ENCODE results near the gene MED27. TPM values are rescaled to one million over a fixed set of nuclear protein-coding genes. Genes with fewer than 3 reads are reported as not detected.

Gene MED27
- total RNA-seq, 2 experiments from 2014 or later: 31.3 to 32.9 TPM

DNA sequence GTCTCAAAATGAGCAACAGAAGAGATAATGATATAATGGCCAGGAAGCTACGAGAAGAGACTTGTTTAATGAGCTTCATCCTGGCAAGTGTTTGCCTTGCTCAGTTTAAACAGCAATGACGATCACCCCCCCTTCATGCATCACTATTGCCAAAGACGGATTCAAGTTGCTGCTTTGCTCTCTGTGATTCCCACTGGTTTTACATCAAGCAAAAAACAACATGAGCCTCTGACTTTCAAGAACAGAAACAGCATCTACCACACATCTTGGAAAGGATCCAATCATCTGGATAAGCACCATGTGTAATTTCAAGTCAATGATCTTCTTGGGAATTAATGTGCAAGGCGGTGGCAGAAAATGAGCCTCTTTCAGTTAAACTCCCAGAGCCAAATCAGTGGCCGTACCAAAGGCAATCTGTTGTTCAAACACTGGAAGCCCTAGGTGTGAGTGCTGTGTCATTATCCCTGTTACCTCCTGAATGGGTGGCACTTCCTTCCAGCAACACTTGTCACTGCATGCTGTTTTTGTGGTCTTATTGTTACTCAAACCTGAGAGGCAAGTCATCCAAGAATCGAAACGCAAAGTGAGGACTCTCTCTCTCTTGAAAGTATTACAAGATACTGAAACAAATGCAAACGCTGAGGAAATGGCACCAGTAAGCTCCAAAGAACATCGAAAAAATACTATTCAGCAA, 72.8 kb downstream of the MED27 start:
- H3K36me3 Mint-ChIP-seq: peaks cover 33% of the 10 kb centered on the region
- peaks cover 52% of the 10 kb centered on the region for H3K4me1 Mint-ChIP-seq
- peaks cover under 1% of the 10 kb centered on the region for H3K9me3 Mint-ChIP-seq
- peak overlapping the region; percentile 42 for H3K27ac Mint-ChIP-seq
- no peak overlapping the region for H3K4me3 Mint-ChIP-seq
- DNase-seq: peak; percentile 34
- H3K27me3 Mint-ChIP-seq: no peaks in the 10 kb centered on the region

- H3K4me1 Mint-ChIP-seq: peaks cover 54% of the 10 kb centered on the region
- H3K36me3 Mint-ChIP-seq: peaks cover 38% of the 10 kb centered on the region
- H3K4me3 Mint-ChIP-seq: no peak overlapping the region
These were observed 73.8 kb downstream of the MED27 start for GRCh38 chr9:132005899-132006298.

DNA sequence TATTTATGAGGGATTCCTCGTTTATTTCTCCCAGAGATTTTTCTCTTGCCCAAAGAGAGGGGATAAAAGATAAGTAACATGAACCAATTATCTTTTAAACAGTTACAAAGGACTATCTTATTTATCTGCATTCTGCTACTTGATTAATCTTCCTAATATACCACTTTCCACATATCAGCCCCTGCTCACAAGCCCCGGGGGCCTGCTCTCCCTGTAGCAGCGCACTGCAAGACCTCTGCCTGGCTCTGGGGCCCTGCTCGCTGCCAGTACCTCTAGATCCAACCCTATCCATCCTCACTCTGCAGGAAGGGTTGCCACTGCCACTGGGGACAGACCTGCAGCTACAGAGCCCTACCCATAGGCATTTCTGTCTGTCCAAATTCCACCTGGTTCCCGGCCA, 75.3 kb downstream of the MED27 start:
- Mint-ChIP-seq H3K27ac (no peak overlapping the region), H3K4me3 (no peak overlapping the region), H3K9me3 (peaks cover 8% of the 10 kb centered on the region), H3K36me3 (peaks cover 37% of the 10 kb centered on the region), H3K4me1 (peaks cover 65% of the 10 kb centered on the region), H3K27me3 (no peaks in the 10 kb centered on the region)
- no peak for DNase-seq

More at GRCh38 chr9:132005899-132006298, 73.8 kb downstream of the MED27 start:
- DNase-seq: no peak
- H3K27me3 Mint-ChIP-seq: no peaks in the 10 kb centered on the region
- no peak overlapping the region for H3K27ac Mint-ChIP-seq
- peaks cover 5% of the 10 kb centered on the region for H3K9me3 Mint-ChIP-seq

DNA sequence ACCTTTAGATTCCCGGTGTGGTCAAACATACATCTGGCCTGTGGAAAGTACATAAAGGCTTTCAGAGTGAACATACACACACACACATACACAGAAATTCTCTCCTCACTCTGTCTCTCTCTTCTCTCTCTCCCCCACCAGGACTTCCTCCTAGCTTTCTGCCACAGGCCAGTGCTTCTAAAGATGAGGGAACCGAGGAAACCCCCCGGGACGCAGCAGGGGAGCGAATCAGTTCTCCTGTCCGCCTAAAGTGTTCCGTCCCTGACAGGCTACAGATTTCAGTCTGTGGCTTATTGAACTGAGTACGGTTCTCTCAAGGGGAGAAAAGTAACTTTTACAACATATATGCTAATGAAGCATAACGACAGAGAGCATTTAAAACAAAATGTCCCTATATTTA, 75.8 kb downstream of the MED27 start:
- Mint-ChIP-seq H3K4me1 (peaks cover 69% of the 10 kb centered on the region), H3K27me3 (no peaks in the 10 kb centered on the region), H3K36me3 (peaks cover 37% of the 10 kb centered on the region), H3K27ac (peak overlapping the region; percentile 31), H3K9me3 (peaks cover 8% of the 10 kb centered on the region), H3K4me3 (no peak overlapping the region)
- DNase-seq: no peak

GRCh38 chr9:132003319-132003704, 76.4 kb downstream of the MED27 start:
- peaks cover 70% of the 10 kb centered on the region for H3K4me1 Mint-ChIP-seq
- H3K27ac Mint-ChIP-seq: peak overlapping the region; percentile 12
- peaks cover 37% of the 10 kb centered on the region for H3K36me3 Mint-ChIP-seq
- no peak for DNase-seq
- H3K27me3 Mint-ChIP-seq: no peaks in the 10 kb centered on the region
- peaks cover 8% of the 10 kb centered on the region for H3K9me3 Mint-ChIP-seq
- H3K4me3 Mint-ChIP-seq: no peak overlapping the region

- peaks cover 72% of the 10 kb centered on the region for H3K4me1 Mint-ChIP-seq
- H3K9me3 Mint-ChIP-seq: peaks cover 8% of the 10 kb centered on the region
- no peak for DNase-seq
- H3K4me3 Mint-ChIP-seq: peak overlapping the region; percentile 9
- H3K36me3 Mint-ChIP-seq: peaks cover 40% of the 10 kb centered on the region
- H3K27me3 Mint-ChIP-seq: no peaks in the 10 kb centered on the region
- H3K27ac Mint-ChIP-seq: peak overlapping the region; percentile 79
These were observed 76.9 kb downstream of the MED27 start for GRCh38 chr9:132002643-132003318.

GRCh38 chr9:132001567-132001966, 78.1 kb downstream of the MED27 start:
- no peak overlapping the region for H3K27ac Mint-ChIP-seq
- peaks cover 8% of the 10 kb centered on the region for H3K9me3 Mint-ChIP-seq
- peaks cover 61% of the 10 kb centered on the region for H3K4me1 Mint-ChIP-seq
- peaks cover 36% of the 10 kb centered on the region for H3K36me3 Mint-ChIP-seq
- DNase-seq: no peak
- H3K4me3 Mint-ChIP-seq: no peak overlapping the region
- no peaks in the 10 kb centered on the region for H3K27me3 Mint-ChIP-seq

DNA sequence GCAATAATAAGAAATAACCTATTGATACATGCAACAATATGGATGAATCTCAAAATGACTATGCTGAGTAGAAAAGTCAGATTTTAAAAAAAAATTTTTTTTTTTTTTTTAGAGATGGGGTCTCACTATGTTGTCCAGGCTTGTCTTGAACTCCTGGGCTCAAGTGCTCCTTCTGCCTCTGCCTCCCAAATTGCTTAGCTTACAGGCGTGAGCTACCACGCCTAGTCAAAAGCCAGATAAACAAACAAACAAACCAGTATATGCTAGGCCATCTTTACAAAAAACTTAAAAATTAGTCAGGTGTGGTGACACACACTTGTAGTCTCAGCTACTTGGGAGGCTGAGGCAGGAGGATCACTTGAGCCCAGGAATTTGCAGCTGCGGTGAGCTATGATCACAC, 79.0 kb downstream of the MED27 start:
- H3K27ac Mint-ChIP-seq: no peak overlapping the region
- no peak overlapping the region for H3K4me3 Mint-ChIP-seq
- H3K27me3 Mint-ChIP-seq: no peaks in the 10 kb centered on the region
- peaks cover 8% of the 10 kb centered on the region for H3K9me3 Mint-ChIP-seq
- peaks cover 39% of the 10 kb centered on the region for H3K36me3 Mint-ChIP-seq
- DNase-seq: no peak
- peaks cover 54% of the 10 kb centered on the region for H3K4me1 Mint-ChIP-seq

- H3K36me3 Mint-ChIP-seq: peaks cover 38% of the 10 kb centered on the region
- no peak for DNase-seq
- H3K4me1 Mint-ChIP-seq: peaks cover 51% of the 10 kb centered on the region
These were observed 79.7 kb downstream of the MED27 start for GRCh38 chr9:131999692-132000551.

DNA sequence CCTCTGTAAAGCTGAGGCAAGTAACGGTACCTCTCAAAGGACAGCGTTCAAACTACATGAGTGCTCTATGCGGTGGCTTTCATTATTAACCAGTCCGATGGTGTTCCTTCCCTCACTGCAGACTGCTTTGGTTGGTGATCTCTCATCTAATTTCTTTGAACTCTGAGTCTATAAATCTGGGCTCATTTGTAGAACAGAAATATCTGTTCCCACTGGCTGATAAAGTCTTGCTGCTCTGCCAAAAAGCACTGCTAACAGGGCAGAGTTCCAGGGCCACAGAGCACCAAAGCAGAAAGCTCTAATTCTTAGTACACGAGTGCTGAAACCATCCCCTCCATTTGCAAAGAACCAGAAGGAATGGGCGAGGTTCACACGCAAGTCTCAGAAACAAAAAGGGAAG, 81.9 kb downstream of the MED27 start:
- Mint-ChIP-seq H3K27ac (no peak overlapping the region), H3K36me3 (peaks cover 32% of the 10 kb centered on the region), H3K4me1 (peaks cover 32% of the 10 kb centered on the region), H3K27me3 (no peaks in the 10 kb centered on the region), H3K9me3 (peaks cover 8% of the 10 kb centered on the region), H3K4me3 (no peak overlapping the region)
- no peak for DNase-seq

More at GRCh38 chr9:131999692-132000551, 79.7 kb downstream of the MED27 start:
- H3K4me3 Mint-ChIP-seq: no peak overlapping the region
- H3K27me3 Mint-ChIP-seq: no peaks in the 10 kb centered on the region
- H3K9me3 Mint-ChIP-seq: peaks cover 8% of the 10 kb centered on the region
- H3K27ac Mint-ChIP-seq: peak overlapping the region; percentile 48

DNA sequence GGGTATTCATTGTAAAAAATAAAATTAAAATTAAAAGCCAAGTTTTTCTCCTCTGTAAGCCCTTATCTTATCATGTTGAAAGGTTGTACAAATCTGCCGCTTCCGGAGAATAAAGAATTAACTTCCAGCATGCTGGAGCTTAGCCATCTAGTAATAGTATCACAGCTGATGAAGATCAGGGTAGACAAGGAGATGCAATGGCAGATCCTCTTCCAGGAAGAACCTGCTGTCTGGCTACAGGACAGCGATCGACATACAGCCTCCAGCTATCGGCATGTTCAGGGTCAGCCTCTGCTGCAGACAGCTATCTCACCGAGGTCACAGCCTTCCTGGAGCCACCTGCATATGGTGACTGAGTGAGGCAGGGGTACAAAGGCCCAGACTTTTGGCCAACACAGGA, 82.6 kb downstream of the MED27 start:
- peaks cover 28% of the 10 kb centered on the region for H3K36me3 Mint-ChIP-seq
- H3K9me3 Mint-ChIP-seq: peaks cover 8% of the 10 kb centered on the region
- DNase-seq: no peak
- H3K27ac Mint-ChIP-seq: no peak overlapping the region
- H3K4me3 Mint-ChIP-seq: no peak overlapping the region
- no peaks in the 10 kb centered on the region for H3K27me3 Mint-ChIP-seq
- peaks cover 25% of the 10 kb centered on the region for H3K4me1 Mint-ChIP-seq

DNA sequence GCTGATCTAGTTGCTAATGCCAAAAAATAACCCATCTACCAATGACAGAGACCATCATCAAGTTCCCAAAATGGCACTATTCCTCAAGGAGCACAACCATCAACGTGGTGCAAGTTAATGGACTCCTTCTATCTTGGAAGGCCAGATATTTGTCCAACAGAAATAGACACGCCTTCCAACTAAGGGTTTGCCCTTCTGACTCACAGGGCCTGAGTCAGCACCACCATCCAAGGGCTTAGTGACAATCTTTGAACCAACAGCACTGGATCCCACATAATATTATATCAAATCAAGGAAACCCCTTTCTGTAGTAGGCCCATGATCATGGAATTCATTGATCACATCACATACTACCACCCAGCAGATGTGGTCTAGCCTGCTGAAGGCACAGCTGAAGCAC, 84.3 kb downstream of the MED27 start:
- Mint-ChIP-seq H3K4me1 (peaks cover 20% of the 10 kb centered on the region), H3K9me3 (peaks cover 2% of the 10 kb centered on the region), H3K27ac (no peak overlapping the region), H3K27me3 (no peaks in the 10 kb centered on the region), H3K36me3 (peaks cover 14% of the 10 kb centered on the region), H3K4me3 (no peak overlapping the region)
- DNase-seq: no peak

- Mint-ChIP-seq H3K9me3 (no peaks in the 10 kb centered on the region), H3K27ac (no peak overlapping the region), H3K4me3 (no peak overlapping the region), H3K36me3 (peaks cover 11% of the 10 kb centered on the region), H3K4me1 (peaks cover 12% of the 10 kb centered on the region), H3K27me3 (no peaks in the 10 kb centered on the region)
- no peak for DNase-seq
These were observed 85.1 kb downstream of the MED27 start for GRCh38 chr9:131994364-131995125.

DNA sequence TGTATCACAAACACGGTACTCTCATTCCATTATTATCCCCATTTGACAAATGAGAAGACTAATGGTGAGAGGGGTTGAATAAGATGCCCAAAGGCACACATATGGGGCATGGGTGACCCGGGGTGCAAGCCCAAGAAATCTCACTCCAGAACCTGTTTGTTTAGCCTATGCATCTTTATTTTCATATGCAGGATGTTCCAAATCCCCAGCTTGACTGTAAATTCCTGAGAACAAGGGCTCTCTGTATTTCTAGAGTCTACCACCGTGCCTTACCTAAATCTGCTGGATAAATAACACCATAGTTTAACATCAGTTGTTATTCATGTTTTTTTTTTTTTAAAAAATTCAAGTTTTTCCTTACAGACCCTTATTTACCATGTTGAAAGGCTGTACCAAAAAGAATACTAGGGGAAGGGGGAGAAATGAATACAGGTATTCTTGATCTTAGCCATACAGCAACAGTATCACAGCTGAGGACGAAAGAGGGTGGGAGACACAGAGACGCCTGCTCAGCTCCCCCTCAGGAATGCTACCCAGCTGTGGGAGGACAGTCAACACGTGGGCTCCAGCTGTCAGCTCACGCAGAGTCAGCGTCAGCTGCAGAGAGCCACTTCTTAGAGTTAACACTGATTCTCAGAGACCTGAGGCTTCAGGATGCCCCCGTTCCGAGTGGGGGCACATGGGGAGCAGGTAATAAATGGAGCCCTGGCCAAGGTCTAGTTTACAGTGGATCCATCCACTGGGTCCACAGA, 86.6 kb downstream of the MED27 start:
- Mint-ChIP-seq H3K36me3 (peaks cover 11% of the 10 kb centered on the region), H3K4me1 (no peaks in the 10 kb centered on the region), H3K27me3 (no peaks in the 10 kb centered on the region), H3K27ac (no peak overlapping the region), H3K4me3 (no peak overlapping the region), H3K9me3 (no peaks in the 10 kb centered on the region)
- no peak for DNase-seq

All from activated naive CD8-positive, alpha-beta T cell treated with anti-CD3 and anti-CD28 coated beads for 36 hours (primary cell).